Heart left ventricle (tissue), 13 donors: ENCODE data around the gene CCM2.

ENCODE experiments used
- POLR2A ChIP-seq, 2 donors: fragments of 450-650 bp; IDR thresholded peaks; one replicate each; pipeline ENCODE4 v1.6.1; 2017; ENCODE audit warnings: antibody characterized with exemption in 2 of 2, mild to moderate bottlenecking in 2 of 2, moderate library complexity in 2 of 2
- TF ChIP-seq, protein P1 (sequence below), 12 donors: fragments of 200-600 bp; sonication (generic) in 4 of 12; IDR thresholded peaks; one replicate each; pipeline versions ENCODE4 v1.5.0 to v1.8.0; 2018 to 2022; ENCODE audit warnings: antibody characterized with exemption in 12 of 12, mild to moderate bottlenecking in 5 of 12
- donor health status: ischemic (EF 13 %, LVEDD 7.1; RV severe dilation, severe dysfunction).
- donor health status: DM: no; HTN: yes; CAD: no.
- donor health status: DM: no; HTN: no; CAD: no.
- donor health status: ischemic (EF 25% LVEDD 6.9; RV normal size, moderate dysfunction).
- donor health status: ischemic (EF 25% LVEDD 5.7; RV mildly dilated, moderate dysfunction).
- donor health status: ischemic (EF 35%, LVEDD 5.7; RV mildly dilated, moderate dysfunction).
- donor health status: nonischemic (EF 11% LVEDD 7.7; RV severe dilation, severe dysfunction).
- donor health status: DM: yes; HTN: yes; CAD: no.
- donor health status: PGD.
- donor health status: ischemic (EF 29% LVEDD 5.4; RV normal size, mild dysfunction).
- donor health status: nonischemic (EF 23%, LVEDD 6.1; RV moderate dilation, normal function).

- TF ChIP-seq, protein P1, sequence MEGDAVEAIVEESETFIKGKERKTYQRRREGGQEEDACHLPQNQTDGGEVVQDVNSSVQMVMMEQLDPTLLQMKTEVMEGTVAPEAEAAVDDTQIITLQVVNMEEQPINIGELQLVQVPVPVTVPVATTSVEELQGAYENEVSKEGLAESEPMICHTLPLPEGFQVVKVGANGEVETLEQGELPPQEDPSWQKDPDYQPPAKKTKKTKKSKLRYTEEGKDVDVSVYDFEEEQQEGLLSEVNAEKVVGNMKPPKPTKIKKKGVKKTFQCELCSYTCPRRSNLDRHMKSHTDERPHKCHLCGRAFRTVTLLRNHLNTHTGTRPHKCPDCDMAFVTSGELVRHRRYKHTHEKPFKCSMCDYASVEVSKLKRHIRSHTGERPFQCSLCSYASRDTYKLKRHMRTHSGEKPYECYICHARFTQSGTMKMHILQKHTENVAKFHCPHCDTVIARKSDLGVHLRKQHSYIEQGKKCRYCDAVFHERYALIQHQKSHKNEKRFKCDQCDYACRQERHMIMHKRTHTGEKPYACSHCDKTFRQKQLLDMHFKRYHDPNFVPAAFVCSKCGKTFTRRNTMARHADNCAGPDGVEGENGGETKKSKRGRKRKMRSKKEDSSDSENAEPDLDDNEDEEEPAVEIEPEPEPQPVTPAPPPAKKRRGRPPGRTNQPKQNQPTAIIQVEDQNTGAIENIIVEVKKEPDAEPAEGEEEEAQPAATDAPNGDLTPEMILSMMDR (IDR thresholded peaks at IDR 0.05) = no peak
- no peak for TF ChIP-seq POLR2A (IDR thresholded peaks at IDR 0.05)
These were observed 31.8 kb downstream of the CCM2 start for GRCh38 chr7:45031829-45032228.
